Breast epithelium (tissue), 3 donors: ENCODE results near the gene WWOX.

Source experiments
- CTCF ChIP-seq, 3 donors: fragments of 450-650 bp; IDR thresholded peaks; one replicate each; pipeline ENCODE4 v1.5.1; 2016 to 2017; ENCODE audit warnings: antibody characterized with exemption in 3 of 3, mild to moderate bottlenecking in 3 of 3, moderate library complexity in 3 of 3
- POLR2A ChIP-seq: fragments of 450-650 bp; IDR thresholded peaks from one replicate; pipeline ENCODE4 v1.6.1; 2016; ENCODE audit warnings: antibody characterized with exemption, mild to moderate bottlenecking, moderate library complexity
- POLR2AphosphoS5 ChIP-seq, 3 donors: sonication (generic); formaldehyde crosslinking; IDR thresholded peaks; one replicate each; pipeline ENCODE4 v1.6.1; 2017; ENCODE audit warnings: antibody characterized with exemption in 3 of 3

- TF ChIP-seq CTCF (IDR thresholded peaks at IDR 0.05) (no peak), POLR2AphosphoS5 (IDR thresholded peaks at IDR 0.05) (no peak), POLR2A (no peak)
These were observed 227.3 kb downstream of the WWOX start for GRCh38 chr16:78326731-78327130.
